Activated CD4-positive, alpha-beta T cell treated with anti-CD3 and anti-CD28 coated beads, Interleukin-2, amount 10 ng/mL, durations not matched to agents 24 days and 14 days (primary cell): ENCODE measurements around the gene CHRNE. TPM values are rescaled to one million over a fixed set of nuclear protein-coding genes. Genes with fewer than 3 reads are reported as not detected.

ENCODE experiments used
- DNase-seq: peaks from one replicate; pipeline ENCODE4 v3.0.0; 2022
- H3K27ac Mint-ChIP-seq: one replicate; pipeline ENCODE4 v1.8.0; 2022; ENCODE audit warnings: mild to moderate bottlenecking, mixed read lengths
- H3K27me3 Mint-ChIP-seq: one replicate; pipeline ENCODE4 v1.8.0; 2022; ENCODE audit warnings: mixed read lengths
- H3K36me3 Mint-ChIP-seq: one replicate; pipeline ENCODE4 v1.8.0; 2022; ENCODE audit warnings: low read depth, mild to moderate bottlenecking, mixed read lengths
- H3K4me1 Mint-ChIP-seq: one replicate; pipeline ENCODE4 v1.8.0; 2021; ENCODE audit warnings: mixed read lengths
- H3K4me3 Mint-ChIP-seq: one replicate; pipeline ENCODE4 v1.8.0; 2022; ENCODE audit warnings: mild to moderate bottlenecking, moderate library complexity, mixed read lengths
- H3K9me3 Mint-ChIP-seq: one replicate; pipeline ENCODE4 v1.8.0; 2021; ENCODE audit warnings: mixed read lengths
- intact Hi-C: fragments of 100-400 bp; cut with micrococcal nuclease; formaldehyde crosslinking; loops from one replicate; pipeline ENCODE4 v1.15.1; 2023
- total RNA-seq: library from RNA; stranded (reverse); gene quantifications from 2 replicates; pipeline ENCODE4 v1.2.3, GENCODE V29; 2022

The CHRNE gene
- total RNA-seq, 1 donor from 2014 or later, result 0.42 TPM

DNA sequence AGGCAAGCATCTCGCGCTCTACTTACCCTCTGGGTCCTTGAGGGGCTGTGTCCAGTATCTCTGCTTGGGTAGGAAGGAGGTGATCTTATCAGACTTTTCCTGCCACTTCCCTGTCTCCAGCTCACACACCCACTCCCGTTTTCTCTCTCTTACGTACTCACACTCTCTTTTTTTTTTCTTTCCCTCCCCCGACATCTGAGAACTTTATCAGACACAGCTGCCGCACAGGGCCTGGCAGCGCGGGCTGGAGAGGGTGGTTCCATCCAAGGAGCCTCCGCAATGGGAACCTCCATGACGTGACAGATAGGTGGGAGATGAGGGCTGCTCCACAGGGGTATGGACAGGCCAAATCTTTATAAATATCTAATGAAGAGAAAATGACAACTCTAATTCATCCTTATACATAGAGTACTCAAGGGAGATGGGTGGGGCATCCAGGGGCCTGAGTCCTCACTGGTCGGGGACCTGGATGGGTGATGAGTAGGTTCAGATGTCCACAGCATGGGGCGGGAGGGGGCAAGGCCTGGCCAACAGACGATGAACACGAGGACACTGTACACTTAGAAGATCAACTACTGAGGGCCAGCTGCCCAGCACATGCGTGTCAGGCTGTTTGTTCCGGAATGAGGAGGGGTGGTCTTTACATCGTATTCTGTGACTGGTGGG, 46.5 kb downstream of the CHRNE start:
- Mint-ChIP-seq H3K9me3 (no peaks in the 10 kb centered on the region), H3K36me3 (peaks cover 31% of the 10 kb centered on the region), H3K27me3 (no peaks in the 10 kb centered on the region), H3K4me3 (no peak overlapping the region), H3K27ac (no peak overlapping the region), H3K4me1 (peaks cover 25% of the 10 kb centered on the region)
- DNase-seq, result no peak
- intact Hi-C loops, result no loop called here

DNA sequence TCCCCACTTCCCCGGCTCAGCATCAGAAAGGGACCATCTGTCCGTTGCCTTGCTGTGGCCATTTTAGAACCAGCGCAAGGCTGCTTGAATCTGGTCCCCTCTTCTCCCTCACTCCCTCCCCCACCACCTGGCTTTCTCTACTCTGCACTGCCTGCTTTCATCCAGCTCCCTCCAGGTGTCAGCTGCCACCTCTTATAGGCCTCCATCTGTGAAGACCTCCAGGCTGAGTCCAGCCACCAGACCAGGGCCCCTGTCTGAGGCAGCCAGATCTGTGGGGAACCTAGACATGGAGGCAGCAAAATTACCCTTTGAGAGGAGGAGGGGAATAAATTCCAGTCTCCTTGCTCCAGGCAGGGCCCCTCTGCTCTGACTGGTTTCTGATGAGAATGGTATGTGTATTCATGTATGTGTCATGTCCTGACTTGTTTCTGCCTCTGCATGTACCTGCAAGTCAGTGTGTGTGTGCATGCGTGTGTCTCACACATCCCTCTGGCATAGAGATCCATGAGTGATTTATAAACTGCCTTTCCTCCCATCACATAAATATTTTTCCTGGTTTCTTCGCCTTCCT, 48.7 kb downstream of the CHRNE start:
- H3K4me3 Mint-ChIP-seq, result no peak overlapping the region
- H3K36me3 Mint-ChIP-seq, result peaks cover 35% of the 10 kb centered on the region
- DNase-seq, result no peak
- intact Hi-C loops, result no loop called here
- no peak overlapping the region for H3K27ac Mint-ChIP-seq
- H3K4me1 Mint-ChIP-seq, result peaks cover 38% of the 10 kb centered on the region
- no peaks in the 10 kb centered on the region for H3K27me3 Mint-ChIP-seq
- no peaks in the 10 kb centered on the region for H3K9me3 Mint-ChIP-seq

DNA sequence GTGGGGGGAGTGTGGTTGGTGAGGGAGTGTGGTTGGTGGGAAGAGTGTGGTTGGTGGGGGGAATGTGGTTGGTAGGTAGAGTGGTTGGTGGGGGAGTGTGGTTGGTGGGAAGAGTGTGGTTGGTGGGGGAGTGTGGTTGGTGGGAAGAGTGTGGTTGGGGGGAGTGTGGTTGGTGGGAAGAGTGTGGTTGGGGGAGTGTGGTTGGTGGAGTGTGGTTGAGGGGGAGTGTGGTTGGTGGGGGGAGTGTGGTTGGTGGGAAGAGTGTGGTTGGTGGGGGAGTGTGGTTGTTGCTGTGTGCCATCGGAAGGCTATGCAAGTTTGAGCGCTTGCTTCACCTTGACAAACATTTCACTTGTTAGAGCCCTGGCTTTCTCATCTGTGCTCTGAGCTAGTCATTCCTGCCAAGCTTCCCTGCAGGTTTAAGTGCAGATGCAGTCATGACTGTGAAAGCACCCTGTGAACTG, 49.7 kb downstream of the CHRNE start:
- peak overlapping the region; percentile 79 for H3K27ac Mint-ChIP-seq
- intact Hi-C loops, result no loop called here
- no peak overlapping the region for H3K4me3 Mint-ChIP-seq
- peaks cover 35% of the 10 kb centered on the region for H3K36me3 Mint-ChIP-seq
- DNase-seq, result peak; percentile 57
- H3K4me1 Mint-ChIP-seq, result peaks cover 36% of the 10 kb centered on the region
- H3K27me3 Mint-ChIP-seq, result no peaks in the 10 kb centered on the region
- H3K9me3 Mint-ChIP-seq, result no peaks in the 10 kb centered on the region

DNA sequence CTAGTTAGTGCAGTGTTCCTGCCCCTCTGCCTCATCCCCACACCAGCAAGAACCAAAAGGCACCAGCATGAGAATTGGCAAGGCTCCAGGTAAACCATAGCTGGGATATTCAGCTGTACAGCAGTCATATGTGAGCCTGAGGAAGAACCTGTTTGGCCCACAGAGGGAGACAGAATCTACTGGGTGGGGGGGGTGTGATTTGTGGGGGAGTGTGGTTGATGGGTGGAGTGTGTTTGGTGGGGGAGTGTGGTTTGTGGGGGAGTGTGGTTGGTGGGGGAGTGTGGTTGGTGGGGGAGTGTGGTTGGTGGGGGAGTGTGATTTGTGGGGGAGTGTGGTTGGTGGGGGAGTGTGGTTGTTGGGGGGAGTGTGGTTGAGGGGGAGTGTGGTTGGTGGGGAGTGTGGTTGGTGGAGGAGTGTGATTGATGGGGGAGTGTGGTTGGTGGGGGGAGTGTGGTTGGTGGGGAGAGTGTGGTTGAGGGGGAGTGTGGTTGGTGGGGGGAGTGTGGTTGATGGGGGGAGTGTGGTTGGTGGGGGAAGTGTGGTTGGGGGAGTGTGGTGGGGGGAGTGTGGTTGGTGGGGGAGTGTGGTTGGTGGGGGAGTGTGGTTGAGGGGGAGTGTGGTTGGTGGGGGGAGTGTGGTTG, 50.2 kb downstream of the CHRNE start:
- Mint-ChIP-seq H3K27ac (peak overlapping the region; percentile 43), H3K4me1 (peaks cover 34% of the 10 kb centered on the region), H3K36me3 (peaks cover 35% of the 10 kb centered on the region), H3K9me3 (no peaks in the 10 kb centered on the region), H3K4me3 (no peak overlapping the region), H3K27me3 (no peaks in the 10 kb centered on the region)
- DNase-seq, result no peak
- intact Hi-C loops, result no loop called here

DNA sequence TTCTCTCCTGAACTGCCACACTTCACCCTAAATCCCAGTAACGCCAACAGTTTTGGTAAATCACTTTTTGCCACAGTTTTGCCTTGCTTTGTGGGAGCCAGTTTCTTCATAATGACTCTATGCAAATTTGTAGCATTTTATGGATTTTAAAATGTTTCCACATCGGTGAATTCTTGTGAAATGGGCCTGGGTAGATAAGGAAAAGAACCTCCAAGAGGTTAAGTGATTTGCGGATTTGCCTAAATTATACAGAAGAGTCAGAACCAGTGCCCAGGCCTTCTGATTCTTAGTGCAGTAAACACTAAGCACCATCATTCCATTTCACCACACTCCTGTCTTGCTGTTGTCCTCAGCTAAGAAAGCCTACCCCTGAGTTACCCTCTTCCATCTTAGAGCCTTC, 51.8 kb downstream of the CHRNE start:
- intact Hi-C loops, result no loop called here
- peaks cover 30% of the 10 kb centered on the region for H3K36me3 Mint-ChIP-seq

DNA sequence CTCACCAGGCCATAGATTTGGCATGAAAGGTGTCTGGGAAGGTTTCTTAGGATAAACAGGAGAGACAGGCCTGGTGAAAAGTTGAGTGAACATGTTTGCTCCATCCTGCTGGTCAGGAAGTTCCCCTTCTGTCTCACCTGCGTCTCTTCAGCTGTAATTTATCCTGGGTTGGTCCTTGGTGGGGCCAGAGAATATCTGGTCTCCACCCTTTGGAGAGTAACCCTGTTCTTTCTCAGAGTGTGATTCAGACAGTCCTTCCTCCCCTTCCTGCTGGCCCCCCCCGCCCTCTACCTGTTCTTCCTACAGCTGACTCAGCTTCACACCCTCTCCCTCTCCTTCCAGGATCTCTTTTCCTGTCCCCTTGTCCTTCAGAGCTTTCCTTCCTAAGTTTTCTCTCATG, 52.7 kb downstream of the CHRNE start:
- Mint-ChIP-seq H3K27me3 (no peaks in the 10 kb centered on the region), H3K4me1 (peaks cover 34% of the 10 kb centered on the region)
- intact Hi-C loops, result no loop called here

More for the DNA sequence above, 51.8 kb downstream of the CHRNE start:
- Mint-ChIP-seq H3K4me1 (peaks cover 33% of the 10 kb centered on the region), H3K9me3 (no peaks in the 10 kb centered on the region), H3K27me3 (no peaks in the 10 kb centered on the region), H3K4me3 (no peak overlapping the region), H3K27ac (no peak overlapping the region)
- no peak for DNase-seq

DNA sequence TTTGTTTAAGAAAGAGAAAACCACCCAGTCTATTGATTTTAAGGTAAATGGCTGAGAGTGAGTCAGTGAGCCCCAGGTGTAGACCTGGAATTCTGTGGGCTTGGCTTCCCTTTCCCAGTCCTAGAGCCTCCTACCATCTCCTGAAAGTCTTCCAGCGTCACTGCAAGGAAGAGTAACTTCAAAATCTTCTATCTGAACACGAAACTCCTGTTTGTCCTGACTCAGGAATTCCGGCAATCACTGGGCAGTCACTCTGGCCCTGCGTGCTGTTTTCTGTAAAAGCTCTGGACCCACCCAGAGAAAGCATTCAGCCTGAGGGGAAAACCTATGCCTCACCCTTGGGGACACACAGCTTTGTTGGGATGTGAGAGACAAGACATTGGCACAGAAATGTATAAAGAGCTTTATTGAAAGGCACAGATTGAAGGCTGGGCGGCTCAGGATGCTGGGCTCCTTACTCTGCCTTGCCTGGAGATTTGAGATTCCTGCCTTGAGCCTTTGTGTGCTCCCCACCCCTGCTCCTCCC, 53.8 kb downstream of the CHRNE start:
- H3K27ac Mint-ChIP-seq, result no peak overlapping the region
- no peak overlapping the region for H3K4me3 Mint-ChIP-seq
- H3K36me3 Mint-ChIP-seq, result peaks cover 29% of the 10 kb centered on the region

More for the DNA sequence above, 52.7 kb downstream of the CHRNE start:
- Mint-ChIP-seq H3K27ac (peak overlapping the region; percentile 29), H3K36me3 (peaks cover 29% of the 10 kb centered on the region), H3K4me3 (no peak overlapping the region), H3K9me3 (no peaks in the 10 kb centered on the region)
- no peak for DNase-seq

More for the DNA sequence above, 53.8 kb downstream of the CHRNE start:
- Mint-ChIP-seq H3K27me3 (no peaks in the 10 kb centered on the region), H3K4me1 (peaks cover 30% of the 10 kb centered on the region), H3K9me3 (no peaks in the 10 kb centered on the region)
- intact Hi-C loops, result no loop called here
- DNase-seq, result no peak

Other genes with a start within 250 kb of the CHRNE start
- 140 and 141 TPM in 2 replicates for gene PELP1, start 199.0 kb downstream of the CHRNE start, total RNA-seq
- gene ARRB2, start 192.5 kb downstream of the CHRNE start, total RNA-seq, result 189 and 193 TPM in 2 replicates
- 19.1 and 20.4 TPM in 2 replicates for gene MED11, start 171.7 kb downstream of the CHRNE start, total RNA-seq
- not detected in 2 replicates for gene ZMYND15, start 163.3 kb downstream of the CHRNE start, total RNA-seq
- gene CXCL16, start 163.2 kb downstream of the CHRNE start, total RNA-seq, result 1.8 and 2.5 TPM in 2 replicates
- not detected in 2 replicates for gene TM4SF5, start 131.2 kb downstream of the CHRNE start, total RNA-seq
- gene VMO1, start 116.7 kb downstream of the CHRNE start, total RNA-seq, result not detected in 2 replicates
- not detected in 2 replicates for gene GLTPD2, start 114.1 kb downstream of the CHRNE start, total RNA-seq
- 208 and 209 TPM in 2 replicates for gene PSMB6, start 106.9 kb downstream of the CHRNE start, total RNA-seq
- gene PLD2, start 95.9 kb downstream of the CHRNE start, total RNA-seq, result 14.5 and 16.1 TPM in 2 replicates
- 56.1 and 59.7 TPM in 2 replicates for gene MINK1, start 69.8 kb downstream of the CHRNE start, total RNA-seq
- gene C17orf107, start 3.6 kb downstream of the CHRNE start, total RNA-seq, result 1.4 and 1.7 TPM in 2 replicates
- gene GP1BA, start 29.2 kb upstream of the CHRNE start, total RNA-seq, result not detected in 2 replicates
- gene SLC25A11, start 36.9 kb upstream of the CHRNE start, total RNA-seq, result 104 and 106 TPM in 2 replicates
- gene RNF167, start 37.2 kb upstream of the CHRNE start, total RNA-seq, result 119 and 125 TPM in 2 replicates
- 1,471 and 1,473 TPM in 2 replicates for gene PFN1, start 45.4 kb upstream of the CHRNE start, total RNA-seq
- 45.3 and 51.0 TPM in 2 replicates for gene ENO3, start 48.0 kb upstream of the CHRNE start, total RNA-seq
- 58.7 and 62.3 TPM in 2 replicates for gene SPAG7, start 64.7 kb upstream of the CHRNE start, total RNA-seq
- gene CAMTA2, start 84.6 kb upstream of the CHRNE start, total RNA-seq, result 87.7 and 89.7 TPM in 2 replicates
- gene INCA1, start 94.4 kb upstream of the CHRNE start, total RNA-seq, result 0.56 and 0.69 TPM in 2 replicates
- gene KIF1C, start 94.9 kb upstream of the CHRNE start, total RNA-seq, result 62.3 TPM in 2 replicates
- gene SLC52A1, start 132.3 kb upstream of the CHRNE start, total RNA-seq, result 0.14 TPM in 2 replicates
- gene ZFP3, start 175.4 kb upstream of the CHRNE start, total RNA-seq, result 1.9 and 2.6 TPM in 2 replicates
- 17.4 and 19.8 TPM in 2 replicates for gene ZNF232, start 208.8 kb upstream of the CHRNE start, total RNA-seq
- 0.02 TPM in 2 replicates for gene USP6, start 212.9 kb upstream of the CHRNE start, total RNA-seq